SK-N-MC (cell line): Measurements from ENCODE around the gene TMEM181.

Source experiments
- EZH2 ChIP-seq: fragments of 200-600 bp; sonication (generic); IDR thresholded peaks from one replicate; pipeline ENCODE4 v1.6.1; 2017; ENCODE audit warnings: antibody characterized with exemption
- POLR2AphosphoS5 ChIP-seq: IDR thresholded peaks from 2 replicates; pipeline ENCODE4 v1.6.1; 2012; ENCODE audit warnings: mild to moderate bottlenecking, low read depth, low read length, borderline replicate concordance

DNA sequence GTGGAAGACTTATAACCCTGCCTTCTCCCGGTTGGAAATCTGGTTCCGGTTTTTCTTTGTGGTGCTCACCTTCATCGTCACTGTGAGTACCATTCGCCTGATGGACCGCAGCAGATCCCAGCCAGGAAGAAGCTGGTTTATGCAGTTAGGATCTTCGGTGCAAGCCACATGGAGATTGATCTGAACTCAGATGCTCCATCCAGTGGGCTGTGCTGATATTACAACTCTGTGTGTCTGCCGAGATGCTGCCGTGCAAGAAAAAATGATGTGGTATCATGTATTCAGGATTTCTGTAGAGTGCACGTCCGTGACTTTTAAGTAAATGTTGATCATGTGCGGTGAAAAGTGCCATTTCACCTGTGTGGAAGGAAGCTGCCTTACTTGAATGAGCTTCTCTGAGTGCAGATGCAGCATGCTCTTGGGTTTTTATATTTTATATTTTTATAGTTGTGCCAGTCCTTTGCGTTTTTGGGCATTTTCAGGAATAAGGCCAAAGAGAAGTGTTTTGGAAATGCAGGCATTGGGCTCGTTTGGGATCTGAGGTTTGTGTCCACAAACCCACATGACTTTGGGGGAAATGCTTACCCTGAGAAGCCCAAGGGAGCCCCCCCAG is 45.5 kb downstream of the TMEM181 start:
- TF ChIP-seq POLR2AphosphoS5, result no peak
- no peak for TF ChIP-seq EZH2
